ENCODE results near the gene PILRB. TPM values are rescaled to one million over a fixed set of nuclear protein-coding genes. Genes with fewer than 3 reads are reported as not detected.

Gene PILRB
- total and polyA plus RNA-seq, 9 of the 15 experiments (the other 6 are each of a cell fraction or from before 2014, with no cell fraction given), result 6.2 to 94.6 (median 37.0) TPM

Small RNAs within 50 kb of the gene (small RNA-seq; reads per million reads assigned to genes)
- gene RF00019, result not detected

Other genes with a start within 250 kb of the PILRB start
Only the 7 nearest of the 22 such genes appear.
- not detected in 2 replicates for gene SPDYE3, start 50.4 kb upstream of the PILRB start, total RNA-seq (2014; rRNA removed)
- not detected in 2 replicates for gene SPDYE3, start 50.4 kb upstream of the PILRB start, total RNA-seq (2014; rRNA removed; fragmentation: Illumina TruSeq; extraction: Trizol)
- not detected in 2 replicates for gene SPDYE3, start 50.4 kb upstream of the PILRB start, total RNA-seq (2015; rRNA removed; fragmentation: Illumina TruSeq; extraction: Trizol)
- gene SPDYE3, start 50.4 kb upstream of the PILRB start, total RNA-seq (2021), result not detected in 2 replicates
- gene SPDYE3, start 50.4 kb upstream of the PILRB start, polyA plus RNA-seq (2011; rRNA removed), result 0.04 TPM in 1 of 2 replicates, not detected in the other
- not detected in 2 replicates for gene SPDYE3, start 50.4 kb upstream of the PILRB start, polyA plus RNA-seq (2014; fragmentation: Illumina TruSeq; extraction: Trizol)
- 1 to 10 TPM; 1.2 to 3.3 TPM for gene SPDYE3, start 50.4 kb upstream of the PILRB start, polyA plus RNA-seq (2014; fragmentation: Nextera tagmentation; extraction: Ambion mirVana)
- gene SPDYE3, start 50.4 kb upstream of the PILRB start, polyA plus RNA-seq (2014; rRNA removed), result not detected in 2 replicates
- gene PILRA, start 15.4 kb downstream of the PILRB start, total RNA-seq (2014; rRNA removed), result 0.23 and 0.41 TPM in 2 replicates
- gene PILRA, start 15.4 kb downstream of the PILRB start, total RNA-seq (2014; rRNA removed; fragmentation: Illumina TruSeq; extraction: Trizol), result 0.32 and 0.47 TPM in 2 replicates
- 0.34 and 0.65 TPM in 2 replicates for gene PILRA, start 15.4 kb downstream of the PILRB start, total RNA-seq (2015; rRNA removed; fragmentation: Illumina TruSeq; extraction: Trizol)
- 0.83 and 0.95 TPM in 2 replicates for gene PILRA, start 15.4 kb downstream of the PILRB start, total RNA-seq (2021)
- 1.8 and 3.1 TPM in 2 replicates for gene PILRA, start 15.4 kb downstream of the PILRB start, polyA plus RNA-seq (2011; rRNA removed)
- gene PILRA, start 15.4 kb downstream of the PILRB start, polyA plus RNA-seq (2014; fragmentation: Illumina TruSeq; extraction: Trizol), result 0.73 and 0.93 TPM in 2 replicates
- under 1 TPM; 0.13 to 0.21 TPM for gene PILRA, start 15.4 kb downstream of the PILRB start, polyA plus RNA-seq (2014; fragmentation: Nextera tagmentation; extraction: Ambion mirVana)
- gene PILRA, start 15.4 kb downstream of the PILRB start, polyA plus RNA-seq (2014; rRNA removed), result 0.62 and 1.6 TPM in 2 replicates
- 1.3 and 1.7 TPM in 2 replicates for gene ZCWPW1, start 70.6 kb downstream of the PILRB start, total RNA-seq (2014; rRNA removed)
- 0.84 and 1.8 TPM in 2 replicates for gene ZCWPW1, start 70.6 kb downstream of the PILRB start, total RNA-seq (2014; rRNA removed; fragmentation: Illumina TruSeq; extraction: Trizol)
- gene ZCWPW1, start 70.6 kb downstream of the PILRB start, total RNA-seq (2015; rRNA removed; fragmentation: Illumina TruSeq; extraction: Trizol), result 1.2 and 1.7 TPM in 2 replicates
- 0.86 and 0.94 TPM in 2 replicates for gene ZCWPW1, start 70.6 kb downstream of the PILRB start, total RNA-seq (2021)
- 1.5 and 1.7 TPM in 2 replicates for gene ZCWPW1, start 70.6 kb downstream of the PILRB start, polyA plus RNA-seq (2011; rRNA removed)
- 0.79 and 1.4 TPM in 2 replicates for gene ZCWPW1, start 70.6 kb downstream of the PILRB start, polyA plus RNA-seq (2014; fragmentation: Illumina TruSeq; extraction: Trizol)
- under 1 TPM; 0.18 to 0.41 TPM for gene ZCWPW1, start 70.6 kb downstream of the PILRB start, polyA plus RNA-seq (2014; fragmentation: Nextera tagmentation; extraction: Ambion mirVana)
- gene ZCWPW1, start 70.6 kb downstream of the PILRB start, polyA plus RNA-seq (2014; rRNA removed), result 0.61 and 1.6 TPM in 2 replicates
- gene MEPCE, start 71.7 kb downstream of the PILRB start, total RNA-seq (2014; rRNA removed), result 50.6 and 65.4 TPM in 2 replicates
- 24.9 and 29.5 TPM in 2 replicates for gene MEPCE, start 71.7 kb downstream of the PILRB start, total RNA-seq (2014; rRNA removed; fragmentation: Illumina TruSeq; extraction: Trizol)
- gene MEPCE, start 71.7 kb downstream of the PILRB start, total RNA-seq (2015; rRNA removed; fragmentation: Illumina TruSeq; extraction: Trizol), result 60.3 and 60.4 TPM in 2 replicates
- gene MEPCE, start 71.7 kb downstream of the PILRB start, total RNA-seq (2021), result 72.8 and 76.3 TPM in 2 replicates
- 16.1 and 16.7 TPM in 2 replicates for gene MEPCE, start 71.7 kb downstream of the PILRB start, polyA plus RNA-seq (2011; rRNA removed)
- gene MEPCE, start 71.7 kb downstream of the PILRB start, polyA plus RNA-seq (2014; fragmentation: Illumina TruSeq; extraction: Trizol), result 66.5 and 77.3 TPM in 2 replicates
- 10 to 100 TPM; 10.9 to 13.7 TPM for gene MEPCE, start 71.7 kb downstream of the PILRB start, polyA plus RNA-seq (2014; fragmentation: Nextera tagmentation; extraction: Ambion mirVana)
- 42.7 and 44.1 TPM in 2 replicates for gene MEPCE, start 71.7 kb downstream of the PILRB start, polyA plus RNA-seq (2014; rRNA removed)
- 127 and 152 TPM in 2 replicates for gene PPP1R35, start 78.4 kb downstream of the PILRB start, total RNA-seq (2014; rRNA removed)
- 18.9 and 25.9 TPM in 2 replicates for gene PPP1R35, start 78.4 kb downstream of the PILRB start, total RNA-seq (2014; rRNA removed; fragmentation: Illumina TruSeq; extraction: Trizol)
- 44.9 and 47.9 TPM in 2 replicates for gene PPP1R35, start 78.4 kb downstream of the PILRB start, total RNA-seq (2015; rRNA removed; fragmentation: Illumina TruSeq; extraction: Trizol)
- gene PPP1R35, start 78.4 kb downstream of the PILRB start, total RNA-seq (2021), result 124 and 135 TPM in 2 replicates
- 28.2 and 31.7 TPM in 2 replicates for gene PPP1R35, start 78.4 kb downstream of the PILRB start, polyA plus RNA-seq (2011; rRNA removed)
- gene PPP1R35, start 78.4 kb downstream of the PILRB start, polyA plus RNA-seq (2014; fragmentation: Illumina TruSeq; extraction: Trizol), result 19.4 and 33.7 TPM in 2 replicates
- 1 to 10 TPM; 2.9 to 5.9 TPM for gene PPP1R35, start 78.4 kb downstream of the PILRB start, polyA plus RNA-seq (2014; fragmentation: Nextera tagmentation; extraction: Ambion mirVana)
- gene PPP1R35, start 78.4 kb downstream of the PILRB start, polyA plus RNA-seq (2014; rRNA removed), result 153 and 185 TPM in 2 replicates
- 0.14 and 0.29 TPM in 2 replicates for gene SPACDR, start 106.1 kb downstream of the PILRB start, total RNA-seq (2014; rRNA removed)
- gene SPACDR, start 106.1 kb downstream of the PILRB start, total RNA-seq (2014; rRNA removed; fragmentation: Illumina TruSeq; extraction: Trizol), result not detected in 2 replicates
- gene SPACDR, start 106.1 kb downstream of the PILRB start, total RNA-seq (2015; rRNA removed; fragmentation: Illumina TruSeq; extraction: Trizol), result 0.29 and 0.41 TPM in 2 replicates
- 0.55 and 1.2 TPM in 2 replicates for gene SPACDR, start 106.1 kb downstream of the PILRB start, total RNA-seq (2021)
- gene SPACDR, start 106.1 kb downstream of the PILRB start, polyA plus RNA-seq (2011; rRNA removed), result 0.18 and 0.20 TPM in 2 replicates
- gene SPACDR, start 106.1 kb downstream of the PILRB start, polyA plus RNA-seq (2014; fragmentation: Illumina TruSeq; extraction: Trizol), result 0.13 and 0.24 TPM in 2 replicates
- gene SPACDR, start 106.1 kb downstream of the PILRB start, polyA plus RNA-seq (2014; fragmentation: Nextera tagmentation; extraction: Ambion mirVana), result under 1 TPM; 0.07 to 0.11 TPM
- gene SPACDR, start 106.1 kb downstream of the PILRB start, polyA plus RNA-seq (2014; rRNA removed), result 0.12 and 0.15 TPM in 2 replicates
- gene TSC22D4, start 121.1 kb downstream of the PILRB start, total RNA-seq (2014; rRNA removed), result 77.6 and 102 TPM in 2 replicates
- gene TSC22D4, start 121.1 kb downstream of the PILRB start, total RNA-seq (2014; rRNA removed; fragmentation: Illumina TruSeq; extraction: Trizol), result 10.1 and 13.1 TPM in 2 replicates
- gene TSC22D4, start 121.1 kb downstream of the PILRB start, total RNA-seq (2015; rRNA removed; fragmentation: Illumina TruSeq; extraction: Trizol), result 31.3 and 33.9 TPM in 2 replicates
- 102 and 107 TPM in 2 replicates for gene TSC22D4, start 121.1 kb downstream of the PILRB start, total RNA-seq (2021)
- gene TSC22D4, start 121.1 kb downstream of the PILRB start, polyA plus RNA-seq (2011; rRNA removed), result 14.2 and 18.8 TPM in 2 replicates
- gene TSC22D4, start 121.1 kb downstream of the PILRB start, polyA plus RNA-seq (2014; fragmentation: Illumina TruSeq; extraction: Trizol), result 28.7 and 51.7 TPM in 2 replicates
- under 1 TPM; 0.37 to 0.92 TPM for gene TSC22D4, start 121.1 kb downstream of the PILRB start, polyA plus RNA-seq (2014; fragmentation: Nextera tagmentation; extraction: Ambion mirVana)
- gene TSC22D4, start 121.1 kb downstream of the PILRB start, polyA plus RNA-seq (2014; rRNA removed), result 57.9 and 61.0 TPM in 2 replicates